Measurements from ENCODE around the gene PPP1R14D. TPM values are rescaled to one million over a fixed set of nuclear protein-coding genes. Genes with fewer than 3 reads are reported as not detected.

The PPP1R14D gene
- total RNA-seq, 4 donors from 2014 or later: not detected

DNA sequence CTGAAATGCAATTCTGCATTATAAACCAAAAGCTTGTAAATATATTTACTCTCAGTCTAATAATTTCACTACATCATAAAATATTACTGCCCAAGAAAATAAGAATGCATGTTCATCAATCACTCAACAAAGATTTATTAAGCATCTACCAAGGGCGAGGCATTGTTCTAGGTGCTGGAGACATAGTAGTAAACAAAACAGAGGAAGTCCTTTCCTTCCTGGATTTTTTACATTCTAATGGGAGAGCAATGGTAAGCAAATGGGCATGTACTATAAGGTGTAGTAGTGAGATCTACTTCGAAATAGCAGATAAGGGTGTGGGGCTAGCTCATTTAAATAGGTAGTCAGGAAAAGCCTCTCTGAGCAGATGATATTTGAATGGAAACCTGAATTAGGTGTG is 32.5 kb downstream of the PPP1R14D start:
- no peaks in the 10 kb centered on the region for H3K27me3 ChIP-seq
- peaks cover 0 to 29% (median 2%) of the 10 kb centered on the region in 3 donors for H3K4me1 ChIP-seq
- H3K4me3 ChIP-seq: no peak overlapping the region
- H3K9me3 ChIP-seq: no peaks in the 10 kb centered on the region
- TF ChIP-seq EP300 (IDR thresholded peaks at IDR 0.05): no peak
- TF ChIP-seq POLR2AphosphoS5 (IDR thresholded peaks at IDR 0.05): no peak
- TF ChIP-seq POLR2A (IDR thresholded peaks at IDR 0.05): no peak
- TF ChIP-seq, protein P1, sequence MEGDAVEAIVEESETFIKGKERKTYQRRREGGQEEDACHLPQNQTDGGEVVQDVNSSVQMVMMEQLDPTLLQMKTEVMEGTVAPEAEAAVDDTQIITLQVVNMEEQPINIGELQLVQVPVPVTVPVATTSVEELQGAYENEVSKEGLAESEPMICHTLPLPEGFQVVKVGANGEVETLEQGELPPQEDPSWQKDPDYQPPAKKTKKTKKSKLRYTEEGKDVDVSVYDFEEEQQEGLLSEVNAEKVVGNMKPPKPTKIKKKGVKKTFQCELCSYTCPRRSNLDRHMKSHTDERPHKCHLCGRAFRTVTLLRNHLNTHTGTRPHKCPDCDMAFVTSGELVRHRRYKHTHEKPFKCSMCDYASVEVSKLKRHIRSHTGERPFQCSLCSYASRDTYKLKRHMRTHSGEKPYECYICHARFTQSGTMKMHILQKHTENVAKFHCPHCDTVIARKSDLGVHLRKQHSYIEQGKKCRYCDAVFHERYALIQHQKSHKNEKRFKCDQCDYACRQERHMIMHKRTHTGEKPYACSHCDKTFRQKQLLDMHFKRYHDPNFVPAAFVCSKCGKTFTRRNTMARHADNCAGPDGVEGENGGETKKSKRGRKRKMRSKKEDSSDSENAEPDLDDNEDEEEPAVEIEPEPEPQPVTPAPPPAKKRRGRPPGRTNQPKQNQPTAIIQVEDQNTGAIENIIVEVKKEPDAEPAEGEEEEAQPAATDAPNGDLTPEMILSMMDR (IDR thresholded peaks at IDR 0.05): no peak
- peaks cover 0 to 24% of the 10 kb centered on the region in 2 donors for H3K36me3 ChIP-seq
- no peak for ATAC-seq
- no peak overlapping the region for H3K27ac ChIP-seq
- 63 to 78% methylated on average over 2 of the region's 2 CpGs for WGBS, 2 donors (ENCODE audit: low coverage in 1 of 2)

DNA sequence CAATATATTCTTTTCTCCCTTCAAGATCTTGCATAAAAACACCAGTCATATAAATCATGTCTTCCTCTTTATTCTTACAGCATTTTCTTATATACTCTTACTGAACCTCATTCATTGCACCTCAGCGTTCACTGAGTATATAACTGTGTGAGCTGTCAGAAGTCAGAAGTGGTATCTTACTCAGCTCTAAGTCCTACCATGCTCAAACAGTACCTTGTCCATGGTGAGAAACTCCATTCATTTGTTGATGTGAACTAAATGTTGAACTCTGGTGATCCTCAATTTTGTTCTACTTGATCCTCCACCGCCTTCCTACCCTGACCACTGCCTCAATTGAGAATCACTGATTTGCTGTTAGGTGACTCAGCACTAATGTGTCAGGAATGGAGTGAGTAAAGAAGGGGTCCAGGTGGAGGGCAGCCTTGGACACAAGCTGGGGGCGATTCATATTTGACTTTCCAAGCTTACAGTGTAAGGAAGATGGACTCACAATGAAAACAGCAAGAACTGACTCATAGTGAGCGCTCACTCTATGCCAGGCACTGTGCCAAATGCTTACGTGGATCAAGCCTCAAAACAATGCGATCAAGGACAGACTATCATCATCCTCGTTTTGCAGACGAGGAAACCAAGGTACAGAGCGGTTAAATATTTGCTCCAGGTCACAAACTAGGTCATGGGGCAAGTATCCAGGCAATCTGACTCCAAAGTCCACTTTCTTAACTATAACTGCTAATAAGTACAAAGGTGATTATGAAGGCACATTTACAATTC is 35.1 kb downstream of the PPP1R14D start:
- ATAC-seq: no peak
- 62 to 90% methylated on average over 5 to 9 of the region's 9 CpGs for WGBS, 2 donors (ENCODE audit: low coverage in 1 of 2)
- H3K4me3 ChIP-seq: no peak overlapping the region
- peaks cover 0 to 29% (median 2%) of the 10 kb centered on the region in 3 donors for H3K4me1 ChIP-seq
- peaks cover 0 to 29% of the 10 kb centered on the region in 2 donors for H3K36me3 ChIP-seq
- TF ChIP-seq EP300 (IDR thresholded peaks at IDR 0.05): no peak
- TF ChIP-seq POLR2AphosphoS5 (IDR thresholded peaks at IDR 0.05): no peak
- no peak for TF ChIP-seq POLR2A (IDR thresholded peaks at IDR 0.05)
- TF ChIP-seq, protein P1 (IDR thresholded peaks at IDR 0.05): no peak
- no peak overlapping the region for H3K27ac ChIP-seq
- H3K9me3 ChIP-seq: no peaks in the 10 kb centered on the region
- H3K27me3 ChIP-seq: no peaks in the 10 kb centered on the region

DNA sequence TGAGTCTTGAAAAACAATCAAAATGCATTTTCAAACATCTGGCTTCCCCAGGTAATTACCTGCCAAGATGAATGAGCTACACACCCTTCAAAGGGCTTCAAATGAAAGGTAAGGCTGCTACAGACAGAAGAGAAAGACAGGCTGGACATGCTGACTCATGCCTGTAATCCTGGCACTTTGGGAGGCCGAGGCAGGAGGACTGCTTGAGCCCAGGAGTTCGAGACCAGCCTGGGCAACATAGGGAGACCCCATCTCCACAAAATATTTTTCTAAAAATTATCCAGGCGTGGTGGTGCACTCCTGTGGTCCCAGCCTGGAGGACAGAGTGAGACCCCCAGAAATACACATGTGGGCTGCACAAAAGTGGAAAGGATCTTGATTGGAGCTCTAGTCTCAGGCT is 36.1 kb downstream of the PPP1R14D start:
- Histone ChIP-seq H3K4me1 (peaks cover 0 to 32% (median 4%) of the 10 kb centered on the region in 3 donors), H3K36me3 (peaks cover 0 to 26% of the 10 kb centered on the region in 2 donors), H3K4me3 (no peak overlapping the region), H3K27ac (no peak overlapping the region), H3K27me3 (no peaks in the 10 kb centered on the region), H3K9me3 (no peaks in the 10 kb centered on the region)
- no peak for ATAC-seq
- TF ChIP-seq POLR2AphosphoS5 (IDR thresholded peaks at IDR 0.05): no peak
- TF ChIP-seq, protein P1 (IDR thresholded peaks at IDR 0.05): no peak
- TF ChIP-seq POLR2A (IDR thresholded peaks at IDR 0.05): no peak
- no peak for TF ChIP-seq EP300 (IDR thresholded peaks at IDR 0.05)
- 88 to 100% methylated on average over 1 to 3 of the region's 3 CpGs for WGBS, 2 donors (ENCODE audit: low coverage in 1 of 2)

DNA sequence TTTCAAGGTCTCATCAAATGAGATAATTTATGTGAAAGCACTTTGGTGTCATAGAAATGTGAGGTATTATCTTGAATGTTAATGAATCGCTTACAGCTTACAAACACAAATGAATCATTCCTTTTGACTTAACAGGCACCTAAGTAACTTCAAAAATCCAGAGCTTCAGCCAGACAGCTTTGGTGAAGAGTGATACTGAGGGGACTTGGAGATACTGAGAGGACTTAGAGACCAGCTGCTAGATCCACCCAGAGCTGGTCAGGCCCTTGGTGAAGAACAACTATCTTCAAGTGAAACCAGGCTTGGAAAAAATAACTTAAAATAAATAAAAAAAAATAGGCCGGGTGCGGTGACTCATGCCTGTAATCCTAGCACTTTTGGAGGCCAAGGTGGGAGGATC is 37.8 kb downstream of the PPP1R14D start:
- TF ChIP-seq, protein P1 (IDR thresholded peaks at IDR 0.05): no peak
- TF ChIP-seq POLR2A (IDR thresholded peaks at IDR 0.05) (no peak), EP300 (IDR thresholded peaks at IDR 0.05) (no peak), POLR2AphosphoS5 (IDR thresholded peaks at IDR 0.05) (no peak)
- no peaks in the 10 kb centered on the region for H3K27me3 ChIP-seq

DNA sequence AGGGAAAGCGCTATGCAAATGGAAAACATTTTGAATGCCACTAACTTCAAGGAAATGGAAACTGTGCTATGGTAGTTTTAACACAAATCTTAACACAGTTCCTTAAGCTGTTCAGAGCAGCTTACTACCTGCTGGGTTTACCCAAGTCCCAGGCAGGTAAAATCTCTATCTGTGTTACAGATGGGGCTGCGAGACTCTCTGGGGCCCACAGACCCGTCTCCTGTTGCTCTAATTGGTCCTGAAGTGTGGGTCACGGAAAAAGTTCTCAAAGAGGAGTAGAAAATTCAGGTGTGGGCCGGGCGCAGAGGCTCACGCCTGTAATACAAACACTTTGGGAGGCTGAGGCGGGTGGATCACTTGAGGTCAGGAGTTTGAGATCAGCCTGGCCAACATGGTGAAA is 38.5 kb downstream of the PPP1R14D start:
- ATAC-seq: no peak
- peaks cover 0 to 26% of the 10 kb centered on the region in 2 donors for H3K36me3 ChIP-seq
- no peaks in the 10 kb centered on the region for H3K9me3 ChIP-seq
- H3K27me3 ChIP-seq: no peaks in the 10 kb centered on the region
- no peak overlapping the region for H3K4me3 ChIP-seq
- no peak overlapping the region for H3K27ac ChIP-seq
- TF ChIP-seq EP300 (IDR thresholded peaks at IDR 0.05) (no peak), POLR2AphosphoS5 (IDR thresholded peaks at IDR 0.05) (no peak), POLR2A (IDR thresholded peaks at IDR 0.05) (no peak)
- TF ChIP-seq, protein P1 (IDR thresholded peaks at IDR 0.05): no peak
- peaks cover 0 to 23% (median 8%) of the 10 kb centered on the region in 3 donors for H3K4me1 ChIP-seq
- 80 to 100% methylated on average over 1 to 7 of the region's 8 CpGs for WGBS, 2 donors (ENCODE audit: low coverage in 1 of 2)

More for the DNA sequence above, 37.8 kb downstream of the PPP1R14D start:
- Histone ChIP-seq H3K4me3 (no peak overlapping the region), H3K36me3 (peaks cover 0 to 26% of the 10 kb centered on the region in 2 donors), H3K27ac (no peak overlapping the region), H3K4me1 (peaks cover 0 to 31% (median 8%) of the 10 kb centered on the region in 3 donors), H3K9me3 (no peaks in the 10 kb centered on the region)
- ATAC-seq: no peak
- WGBS, 2 donors (ENCODE audit: low coverage in 1 of 2): 53 to 58% methylated on average over 3 of the region's 3 CpGs

Measured in gastroesophageal sphincter (tissue), 4 donors.